Suprapubic skin (tissue), 4 donors: Measurements from ENCODE around the gene PRR35.

Experiments used
- CTCF ChIP-seq, 2 donors: fragments of 200-600 bp in 1 of 2; fragments of 450-650 bp in 1 of 2; sonication (generic) in 1 of 2; IDR thresholded peaks; one replicate each; pipeline ENCODE4 v1.5.1; 2016 to 2019; ENCODE audit warnings: antibody characterized with exemption in 2 of 2, mild to moderate bottlenecking in 1 of 2, moderate library complexity in 1 of 2
- EP300 ChIP-seq: sonication (generic); formaldehyde crosslinking; IDR thresholded peaks from one replicate; pipeline ENCODE4 v1.6.1; 2017; ENCODE audit warnings: antibody characterized with exemption
- POLR2A ChIP-seq, 2 donors: fragments of 450-650 bp; IDR thresholded peaks; one replicate each; pipeline ENCODE4 v1.6.1; 2017; ENCODE audit warnings: antibody characterized with exemption in 2 of 2, mild to moderate bottlenecking in 2 of 2, moderate library complexity in 2 of 2
- POLR2AphosphoS5 ChIP-seq, 3 donors: sonication (generic); formaldehyde crosslinking; IDR thresholded peaks; one replicate each; pipeline ENCODE4 v1.6.1; 2017; ENCODE audit warnings: antibody characterized with exemption in 3 of 3

- TF ChIP-seq CTCF (IDR thresholded peaks at IDR 0.05) (no peak), POLR2AphosphoS5 (IDR thresholded peaks at IDR 0.05) (no peak), EP300 (no peak), POLR2A (IDR thresholded peaks at IDR 0.05) (no peak)
Observed at GRCh38 chr16:558298-559020, 1.7 kb upstream of the PRR35 start.
